HepG2 (cell line): ENCODE results near the gene LINGO3. TPM values are rescaled to one million over a fixed set of nuclear protein-coding genes. Genes with fewer than 3 reads are reported as not detected.

Experiments used
- ASH2L ChIP-seq: fragments of 300-600, 200-600 bp; sonication (generic); IDR thresholded peaks from 2 replicates; pipeline ENCODE4 v1.7.0; 2017; ENCODE audit warnings: low read depth, mild to moderate bottlenecking, moderate library complexity, mixed read lengths, low read length; ENCODE audit not compliant: insufficient read length
- GTF2F1 ChIP-seq: fragments of 150-350 bp; IDR thresholded peaks from 2 replicates; pipeline ENCODE4 v1.6.1; 2014; ENCODE audit warnings: low read length
- HES4 ChIP-seq: sonication (generic); formaldehyde crosslinking; IDR thresholded peaks from 2 replicates; pipeline ENCODE4 v1.9.0; 2021; ENCODE audit warnings: mild to moderate bottlenecking, missing genetic modification reagents, borderline replicate concordance
- ISL2 ChIP-seq: sonication (generic); formaldehyde crosslinking; IDR thresholded peaks from 2 replicates; pipeline ENCODE4 v1.5.0; 2020; ENCODE audit warnings: missing genetic modification reagents
- NR2F6 ChIP-seq, 2 experiments: IDR thresholded peaks; 2 replicates each; pipeline ENCODE4 v1.6.1; 2016; ENCODE audit warnings: antibody characterized with exemption in 1 of 2, mild to moderate bottlenecking in 1 of 2
- NR3C1 ChIP-seq: sonication (generic); formaldehyde crosslinking; IDR thresholded peaks from 2 replicates; pipeline ENCODE4 v1.4.0; 2020; ENCODE audit warnings: missing genetic modification reagents
- U2AF2 ChIP-seq: fragments of 200-400 bp; formaldehyde crosslinking; IDR thresholded peaks from 2 replicates; pipeline ENCODE4 v1.6.1; 2017; ENCODE audit warnings: low read depth, mild to moderate bottlenecking, low read length
- ZFP82 ChIP-seq: sonication (generic); formaldehyde crosslinking; IDR thresholded peaks from 2 replicates; pipeline ENCODE4 v1.5.1; 2020; ENCODE audit warnings: mild to moderate bottlenecking, missing genetic modification reagents, borderline replicate concordance
- ZFP90 ChIP-seq: sonication (generic); formaldehyde crosslinking; IDR thresholded peaks from 2 replicates; pipeline ENCODE4 v1.8.0; 2022; ENCODE audit warnings: missing genetic modification reagents, mild to moderate bottlenecking, inconsistent platforms, borderline replicate concordance
- ZKSCAN1 ChIP-seq: fragments of 150-350 bp; IDR thresholded peaks from 2 replicates; pipeline ENCODE4 v1.6.1; 2014; ENCODE audit warnings: low read length
- ZKSCAN8 ChIP-seq: IDR thresholded peaks from 2 replicates; pipeline ENCODE4 v1.6.1; 2016; ENCODE audit warnings: borderline replicate concordance, missing genetic modification reagents, missing compliant biosample characterization
- ZNF331 ChIP-seq: sonication (generic); formaldehyde crosslinking; IDR thresholded peaks from 2 replicates; pipeline ENCODE4 v1.4.0; 2020; ENCODE audit warnings: missing genetic modification reagents
- ZNF468 ChIP-seq: sonication (generic); formaldehyde crosslinking; IDR thresholded peaks from 2 replicates; pipeline ENCODE4 v1.8.0; 2022; ENCODE audit warnings: mild to moderate bottlenecking, moderate library complexity, missing genetic modification reagents
- ZNF761 ChIP-seq: sonication (generic); formaldehyde crosslinking; conservative IDR thresholded peaks from 2 replicates; pipeline ENCODE4 v1.4.0; 2020; ENCODE audit warnings: mild to moderate bottlenecking, missing genetic modification reagents
- ZNF776 ChIP-seq: sonication (generic); formaldehyde crosslinking; IDR thresholded peaks from 2 replicates; pipeline ENCODE4 v1.4.0; 2020; ENCODE audit warnings: mild to moderate bottlenecking, missing genetic modification reagents
- ZSCAN12 ChIP-seq: sonication (generic); formaldehyde crosslinking; IDR thresholded peaks from 2 replicates; pipeline ENCODE4 v1.9.0; 2021; ENCODE audit warnings: mild to moderate bottlenecking, missing genetic modification reagents
- polyA plus RNA-seq, 8 experiments: library from polyadenylated mRNA; depleted of rRNA in 3 of 8; stranded (reverse) in 7 of 8; unstranded in 1 of 8; fragments of >200 nt; fragmentation: Illumina TruSeq in 4 of 8; extraction: Trizol in 4 of 8; gene quantifications; 2 replicates each; pipeline versions ENCODE4 v1.2.1 to v1.2.3, GENCODE V29; 2011 to 2016; ENCODE audit warnings: low read depth in 4 of 8, missing spikeins in 1 of 8, mixed read lengths in 1 of 8; ENCODE audit not compliant: insufficient read depth in 1 of 8
- total RNA-seq, 5 experiments: library from RNA; depleted of rRNA; stranded (reverse); fragments of >200 nt; fragmentation: Illumina TruSeq; extraction: Trizol; gene quantifications; 2 replicates each; pipeline ENCODE4 v1.2.3, GENCODE V29; 2016; ENCODE audit warnings: low read depth in 1 of 5
- TF ChIP-seq, protein P1 (sequence below): sonication (generic); formaldehyde crosslinking; IDR thresholded peaks from 2 replicates; pipeline ENCODE4 v1.4.0; 2020; ENCODE audit warnings: missing genetic modification reagents
- TF ChIP-seq, protein P2 (sequence below): sonication (generic); formaldehyde crosslinking; IDR thresholded peaks from 2 replicates; pipeline ENCODE4 v1.4.0; 2020; ENCODE audit warnings: missing genetic modification reagents
- TF ChIP-seq, protein P3 (sequence below): sonication (generic); formaldehyde crosslinking; IDR thresholded peaks from 2 replicates; pipeline ENCODE4 v1.4.0; 2020; ENCODE audit warnings: missing genetic modification reagents, borderline replicate concordance
- TF ChIP-seq, protein P4 (sequence below): sonication (generic); formaldehyde crosslinking; IDR thresholded peaks from 2 replicates; pipeline ENCODE4 v1.8.1; 2022; ENCODE audit warnings: low read depth, mild to moderate bottlenecking, missing genetic modification reagents

Gene LINGO3
- total and polyA plus RNA-seq, 2 of the 13 experiments (the other 11 are each of a cell fraction or from before 2014, with no cell fraction given), result not detected

DNA sequence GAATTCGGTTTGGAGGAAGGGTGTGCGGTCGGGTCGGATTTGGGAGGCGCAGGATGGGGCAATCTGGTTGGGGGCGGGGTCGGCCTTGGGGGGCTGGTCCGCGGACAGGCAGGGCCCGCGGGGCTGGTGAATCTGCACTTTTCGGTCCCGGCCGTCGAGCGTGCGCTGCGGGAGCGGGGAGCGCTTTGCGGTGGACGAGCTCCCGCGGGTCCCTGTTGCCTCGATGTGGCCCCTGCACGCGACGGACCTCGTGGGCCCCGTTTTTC, 37.9 kb downstream of the LINGO3 start (continued):
- TF ChIP-seq, protein P1, sequence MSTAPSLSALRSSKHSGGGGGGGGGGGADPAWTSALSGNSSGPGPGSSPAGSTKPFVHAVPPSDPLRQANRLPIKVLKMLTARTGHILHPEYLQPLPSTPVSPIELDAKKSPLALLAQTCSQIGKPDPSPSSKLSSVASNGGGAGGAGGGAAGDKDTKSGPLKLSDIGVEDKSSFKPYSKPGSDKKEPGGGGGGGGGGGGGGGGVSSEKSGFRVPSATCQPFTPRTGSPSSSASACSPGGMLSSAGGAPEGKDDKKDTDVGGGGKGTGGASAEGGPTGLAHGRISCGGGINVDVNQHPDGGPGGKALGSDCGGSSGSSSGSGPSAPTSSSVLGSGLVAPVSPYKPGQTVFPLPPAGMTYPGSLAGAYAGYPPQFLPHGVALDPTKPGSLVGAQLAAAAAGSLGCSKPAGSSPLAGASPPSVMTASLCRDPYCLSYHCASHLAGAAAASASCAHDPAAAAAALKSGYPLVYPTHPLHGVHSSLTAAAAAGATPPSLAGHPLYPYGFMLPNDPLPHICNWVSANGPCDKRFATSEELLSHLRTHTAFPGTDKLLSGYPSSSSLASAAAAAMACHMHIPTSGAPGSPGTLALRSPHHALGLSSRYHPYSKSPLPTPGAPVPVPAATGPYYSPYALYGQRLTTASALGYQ, result no peak
- TF ChIP-seq ZFP90 (CRISPR knock-in tag), result no peak
- no peak for TF ChIP-seq NR2F6 (IDR thresholded peaks at IDR 0.05)
- TF ChIP-seq NR2F6 (CRISPR knock-in tag; IDR thresholded peaks at IDR 0.05), result no peak
- TF ChIP-seq, protein P2, sequence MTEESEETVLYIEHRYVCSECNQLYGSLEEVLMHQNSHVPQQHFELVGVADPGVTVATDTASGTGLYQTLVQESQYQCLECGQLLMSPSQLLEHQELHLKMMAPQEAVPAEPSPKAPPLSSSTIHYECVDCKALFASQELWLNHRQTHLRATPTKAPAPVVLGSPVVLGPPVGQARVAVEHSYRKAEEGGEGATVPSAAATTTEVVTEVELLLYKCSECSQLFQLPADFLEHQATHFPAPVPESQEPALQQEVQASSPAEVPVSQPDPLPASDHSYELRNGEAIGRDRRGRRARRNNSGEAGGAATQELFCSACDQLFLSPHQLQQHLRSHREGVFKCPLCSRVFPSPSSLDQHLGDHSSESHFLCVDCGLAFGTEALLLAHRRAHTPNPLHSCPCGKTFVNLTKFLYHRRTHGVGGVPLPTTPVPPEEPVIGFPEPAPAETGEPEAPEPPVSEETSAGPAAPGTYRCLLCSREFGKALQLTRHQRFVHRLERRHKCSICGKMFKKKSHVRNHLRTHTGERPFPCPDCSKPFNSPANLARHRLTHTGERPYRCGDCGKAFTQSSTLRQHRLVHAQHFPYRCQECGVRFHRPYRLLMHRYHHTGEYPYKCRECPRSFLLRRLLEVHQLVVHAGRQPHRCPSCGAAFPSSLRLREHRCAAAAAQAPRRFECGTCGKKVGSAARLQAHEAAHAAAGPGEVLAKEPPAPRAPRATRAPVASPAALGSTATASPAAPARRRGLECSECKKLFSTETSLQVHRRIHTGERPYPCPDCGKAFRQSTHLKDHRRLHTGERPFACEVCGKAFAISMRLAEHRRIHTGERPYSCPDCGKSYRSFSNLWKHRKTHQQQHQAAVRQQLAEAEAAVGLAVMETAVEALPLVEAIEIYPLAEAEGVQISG (CRISPR knock-in tag), result 0 out of 2 replicates have a peak, but pooled peaks have one; percentile 6
- TF ChIP-seq ZKSCAN8 (CRISPR knock-in tag), result no peak
- TF ChIP-seq HES4 (CRISPR knock-in tag), result no peak
- no peak for TF ChIP-seq GTF2F1
- TF ChIP-seq ISL2 (CRISPR knock-in tag), result 0 out of 2 replicates have a peak, but pooled peaks have one; percentile 22
- no peak for TF ChIP-seq NR3C1
- peak; percentile 70; the same call in 1 of the 2 replicates for TF ChIP-seq ZNF776 (CRISPR knock-in tag)
- no peak for TF ChIP-seq U2AF2
- no peak for TF ChIP-seq ZNF761 (CRISPR knock-in tag)
- TF ChIP-seq ZFP82 (CRISPR knock-in tag), result no peak
- peak; percentile 24 for TF ChIP-seq ASH2L
- TF ChIP-seq ZKSCAN1, result no peak
- TF ChIP-seq ZSCAN12 (CRISPR knock-in tag), result no peak
- no peak for TF ChIP-seq ZNF468 (CRISPR knock-in tag)
- TF ChIP-seq, protein P3, sequence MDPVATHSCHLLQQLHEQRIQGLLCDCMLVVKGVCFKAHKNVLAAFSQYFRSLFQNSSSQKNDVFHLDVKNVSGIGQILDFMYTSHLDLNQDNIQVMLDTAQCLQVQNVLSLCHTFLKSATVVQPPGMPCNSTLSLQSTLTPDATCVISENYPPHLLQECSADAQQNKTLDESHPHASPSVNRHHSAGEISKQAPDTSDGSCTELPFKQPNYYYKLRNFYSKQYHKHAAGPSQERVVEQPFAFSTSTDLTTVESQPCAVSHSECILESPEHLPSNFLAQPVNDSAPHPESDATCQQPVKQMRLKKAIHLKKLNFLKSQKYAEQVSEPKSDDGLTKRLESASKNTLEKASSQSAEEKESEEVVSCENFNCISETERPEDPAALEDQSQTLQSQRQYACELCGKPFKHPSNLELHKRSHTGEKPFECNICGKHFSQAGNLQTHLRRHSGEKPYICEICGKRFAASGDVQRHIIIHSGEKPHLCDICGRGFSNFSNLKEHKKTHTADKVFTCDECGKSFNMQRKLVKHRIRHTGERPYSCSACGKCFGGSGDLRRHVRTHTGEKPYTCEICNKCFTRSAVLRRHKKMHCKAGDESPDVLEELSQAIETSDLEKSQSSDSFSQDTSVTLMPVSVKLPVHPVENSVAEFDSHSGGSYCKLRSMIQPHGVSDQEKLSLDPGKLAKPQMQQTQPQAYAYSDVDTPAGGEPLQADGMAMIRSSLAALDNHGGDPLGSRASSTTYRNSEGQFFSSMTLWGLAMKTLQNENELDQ, result no peak
- TF ChIP-seq, protein P4, sequence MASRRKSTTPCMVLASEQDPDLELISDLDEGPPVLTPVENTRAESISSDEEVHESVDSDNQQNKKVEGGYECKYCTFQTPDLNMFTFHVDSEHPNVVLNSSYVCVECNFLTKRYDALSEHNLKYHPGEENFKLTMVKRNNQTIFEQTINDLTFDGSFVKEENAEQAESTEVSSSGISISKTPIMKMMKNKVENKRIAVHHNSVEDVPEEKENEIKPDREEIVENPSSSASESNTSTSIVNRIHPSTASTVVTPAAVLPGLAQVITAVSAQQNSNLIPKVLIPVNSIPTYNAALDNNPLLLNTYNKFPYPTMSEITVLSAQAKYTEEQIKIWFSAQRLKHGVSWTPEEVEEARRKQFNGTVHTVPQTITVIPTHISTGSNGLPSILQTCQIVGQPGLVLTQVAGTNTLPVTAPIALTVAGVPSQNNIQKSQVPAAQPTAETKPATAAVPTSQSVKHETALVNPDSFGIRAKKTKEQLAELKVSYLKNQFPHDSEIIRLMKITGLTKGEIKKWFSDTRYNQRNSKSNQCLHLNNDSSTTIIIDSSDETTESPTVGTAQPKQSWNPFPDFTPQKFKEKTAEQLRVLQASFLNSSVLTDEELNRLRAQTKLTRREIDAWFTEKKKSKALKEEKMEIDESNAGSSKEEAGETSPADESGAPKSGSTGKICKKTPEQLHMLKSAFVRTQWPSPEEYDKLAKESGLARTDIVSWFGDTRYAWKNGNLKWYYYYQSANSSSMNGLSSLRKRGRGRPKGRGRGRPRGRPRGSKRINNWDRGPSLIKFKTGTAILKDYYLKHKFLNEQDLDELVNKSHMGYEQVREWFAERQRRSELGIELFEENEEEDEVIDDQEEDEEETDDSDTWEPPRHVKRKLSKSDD, result no peak
- TF ChIP-seq ZNF331, result no peak
